ENCODE results near the gene USP15.

Gene USP15

DNA sequence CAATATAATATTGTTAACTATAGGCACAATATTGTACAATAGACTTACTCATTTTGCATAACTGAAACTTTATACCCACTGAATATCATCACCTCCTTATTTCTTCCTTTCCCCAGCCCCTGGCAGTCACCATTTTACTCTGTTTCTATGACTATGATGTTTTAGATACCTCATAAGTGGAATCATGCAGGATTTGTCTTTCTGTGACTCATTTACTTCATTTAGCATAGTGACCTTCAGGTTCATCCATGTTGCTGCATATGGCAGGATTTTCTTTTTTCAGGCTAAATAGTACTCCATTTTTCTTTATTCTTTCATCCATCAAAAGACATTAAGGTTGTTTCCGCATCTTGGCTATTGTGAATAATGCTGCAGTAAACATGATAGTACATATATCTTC is 18.9 kb downstream of the USP15 start:
- DNase-seq (ENCODE audit: insufficient read length, low spot score) (no peak), FAIRE-seq (peak; percentile 4)

DNA sequence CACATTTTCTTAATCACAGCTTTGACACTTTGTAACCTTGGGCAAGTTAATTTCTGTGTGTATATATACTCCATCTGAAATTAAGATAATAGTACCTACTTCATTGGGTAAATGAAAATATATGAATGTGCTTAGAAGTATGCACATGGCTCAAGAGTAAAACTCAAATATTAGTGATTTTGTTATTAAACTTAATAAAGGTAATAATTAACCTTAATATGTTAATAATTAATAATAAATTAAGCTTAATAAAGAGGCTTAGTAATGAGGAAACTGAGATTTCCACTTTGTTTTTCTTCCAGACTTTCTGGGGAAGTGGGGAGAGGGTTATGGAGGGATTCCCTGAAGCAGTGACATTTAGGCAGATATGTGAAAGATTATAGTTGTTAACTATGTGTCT is 19.8 kb downstream of the USP15 start:
- FAIRE-seq: no peak

GRCh38 chr12:62282057-62282774 is 22.0 kb downstream of the USP15 start:
- FAIRE-seq: no peak
- DNase-seq (ENCODE audit: insufficient read length, low spot score): no peak

More for the DNA sequence above, 19.8 kb downstream of the USP15 start:
- no peak for DNase-seq (ENCODE audit: insufficient read length, low spot score)

GRCh38 chr12:62284749-62285148 is 24.5 kb downstream of the USP15 start:
- no peak for FAIRE-seq

DNA sequence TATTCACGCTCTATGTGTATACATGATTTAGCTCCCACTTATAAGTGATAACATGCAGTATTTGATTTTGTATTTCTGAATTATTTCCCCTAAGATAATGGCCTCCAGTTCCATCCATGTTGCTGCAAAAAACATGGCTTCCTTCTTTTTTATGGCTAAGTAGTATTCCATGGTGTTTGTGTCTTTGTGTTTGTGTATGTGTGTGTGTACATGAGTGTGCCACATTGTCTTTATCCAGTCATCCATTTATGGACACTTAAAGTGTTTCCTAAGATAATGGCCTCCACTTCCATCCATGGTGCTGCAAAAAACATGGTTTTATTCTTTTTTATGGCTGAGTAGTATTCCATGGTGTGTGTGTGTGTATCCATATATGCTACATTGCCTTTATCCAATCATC is 25.1 kb downstream of the USP15 start:
- FAIRE-seq (no peak), DNase-seq (ENCODE audit: insufficient read length, low spot score) (no peak)

More at GRCh38 chr12:62284749-62285148, 24.5 kb downstream of the USP15 start:
- no peak for DNase-seq (ENCODE audit: insufficient read length, low spot score)

DNA sequence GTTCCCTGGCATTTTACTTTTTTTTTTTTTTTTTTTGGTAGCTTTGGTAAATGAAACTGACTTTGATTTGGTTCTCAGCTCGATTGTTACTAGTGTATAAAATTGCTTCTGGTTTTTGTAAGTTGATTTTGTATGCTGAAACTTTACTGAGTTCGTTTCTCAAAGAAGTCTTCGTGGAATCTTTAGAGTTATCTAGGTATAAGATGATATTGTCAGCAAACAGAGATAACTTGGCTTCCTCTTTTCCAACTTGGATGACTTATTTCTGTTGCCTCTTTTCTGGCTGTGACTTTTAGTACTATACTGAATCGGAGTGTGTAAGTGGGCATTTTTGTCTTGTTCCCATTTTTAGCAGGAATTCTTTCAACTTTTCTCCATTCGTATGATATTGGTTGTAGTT is 28.1 kb downstream of the USP15 start:
- FAIRE-seq (no peak), DNase-seq (ENCODE audit: insufficient read length, low spot score) (no peak)

DNA sequence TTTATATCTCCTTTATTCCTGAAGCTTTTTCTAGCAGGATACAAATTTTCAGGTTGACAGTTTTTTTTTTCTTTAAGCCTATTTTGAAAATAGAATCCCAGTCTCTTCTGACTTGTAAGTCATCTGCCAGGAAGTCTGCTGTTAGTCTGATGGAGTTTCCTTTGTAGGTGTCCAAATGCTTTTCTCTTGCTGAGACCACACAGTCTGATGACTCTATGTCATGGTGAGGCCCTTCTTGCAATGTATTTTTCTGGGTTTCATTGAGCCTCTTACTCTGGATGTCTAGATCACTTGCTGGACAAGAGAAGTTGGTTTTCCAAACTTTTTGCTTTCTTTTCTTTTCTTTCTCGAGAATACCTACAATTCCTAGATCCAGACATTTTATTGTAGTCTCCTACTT is 30.6 kb downstream of the USP15 start:
- FAIRE-seq (no peak), DNase-seq (ENCODE audit: insufficient read length, low spot score) (no peak)

- no peak for FAIRE-seq
- no peak for DNase-seq (ENCODE audit: insufficient read length, low spot score)
Measured at GRCh38 chr12:62291864-62292760, 31.9 kb downstream of the USP15 start.

DNA sequence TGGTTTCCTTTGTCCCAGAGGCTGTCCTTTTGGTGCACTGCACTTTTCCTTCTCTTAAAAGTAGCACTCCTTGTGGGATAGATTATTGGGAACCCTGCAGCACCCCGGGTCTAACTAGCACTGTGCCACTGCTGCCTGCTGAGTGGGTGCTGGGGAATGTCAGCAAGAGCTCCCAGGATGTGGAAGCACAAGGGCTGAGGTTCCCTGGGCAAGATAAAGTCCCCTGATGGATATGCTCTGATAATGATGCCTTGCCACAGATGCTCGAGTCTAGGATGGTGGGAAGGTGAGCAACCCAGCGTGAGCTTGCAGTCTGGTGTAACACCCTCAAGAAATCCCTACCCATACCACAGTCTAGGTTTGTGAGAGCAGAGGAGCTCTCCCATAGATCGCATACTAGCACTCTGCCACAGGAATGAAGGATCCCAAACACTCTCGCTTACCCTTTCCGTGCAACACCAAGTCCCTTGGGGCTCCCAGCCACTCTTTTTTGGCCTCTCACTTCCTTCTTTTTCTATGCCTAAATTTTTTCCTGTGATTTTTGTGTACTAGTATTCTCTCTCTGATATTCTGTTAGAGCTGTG is 32.6 kb downstream of the USP15 start:
- DNase-seq (ENCODE audit: insufficient read length, low spot score): no peak
- no peak for FAIRE-seq

DNA sequence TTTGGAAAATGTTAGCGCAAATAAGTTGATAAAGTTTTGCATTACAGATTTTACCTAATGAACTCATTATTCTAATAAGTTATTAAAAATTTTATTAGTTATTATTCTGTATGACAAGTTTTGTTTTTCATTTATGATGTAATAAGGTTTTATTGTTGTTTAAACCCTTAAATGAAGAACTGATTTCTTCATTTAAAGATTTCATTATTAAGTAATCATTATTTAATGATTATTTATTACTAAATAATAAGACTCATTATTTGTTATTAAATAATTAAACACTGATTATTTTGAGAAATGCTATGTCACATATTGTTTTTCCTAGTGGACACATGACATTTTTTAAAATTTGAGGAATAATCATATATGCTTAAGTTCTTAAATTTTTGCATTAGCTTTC is 34.2 kb downstream of the USP15 start:
- FAIRE-seq (no peak), DNase-seq (ENCODE audit: insufficient read length, low spot score) (no peak)

DNA sequence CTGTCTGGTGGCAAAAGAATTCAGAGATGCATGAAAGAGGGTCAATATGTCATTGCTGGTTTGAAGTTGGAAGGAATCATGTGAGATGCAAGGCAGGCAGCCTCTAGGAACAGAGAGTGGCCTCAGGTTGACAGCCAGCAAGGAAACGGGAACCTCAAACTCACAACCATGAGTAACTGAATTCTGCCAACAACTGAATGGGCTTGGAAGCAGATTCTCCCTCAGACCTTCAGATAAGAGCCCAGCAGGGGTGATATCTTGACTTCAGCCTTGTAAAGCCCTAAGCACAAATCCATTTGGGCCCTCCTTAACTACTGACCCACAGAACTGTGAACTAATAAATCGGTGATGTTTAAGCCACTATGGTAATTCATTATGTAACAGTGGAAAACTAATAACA is 35.8 kb downstream of the USP15 start:
- no peak for FAIRE-seq
- DNase-seq (ENCODE audit: insufficient read length, low spot score): no peak

DNA sequence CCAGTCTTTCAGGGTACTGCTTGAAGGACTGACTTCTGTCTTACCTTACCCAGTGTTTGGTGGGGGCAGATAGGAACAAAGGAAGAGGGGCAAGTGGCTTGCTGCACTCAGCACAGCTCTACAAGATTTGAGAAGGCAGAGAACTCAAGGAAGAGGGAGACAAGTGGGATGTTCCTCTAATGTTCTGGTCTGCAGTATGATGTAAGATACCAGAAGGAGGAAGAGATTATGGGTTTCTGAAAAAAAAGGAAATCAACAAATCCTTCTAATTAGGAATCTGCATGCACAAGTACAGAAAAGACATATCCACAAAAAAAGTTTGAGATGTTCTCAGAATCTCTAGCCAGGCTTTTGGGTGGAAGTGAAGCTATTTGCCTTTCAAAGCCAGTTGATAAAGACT is 37.1 kb downstream of the USP15 start:
- FAIRE-seq (no peak), DNase-seq (ENCODE audit: insufficient read length, low spot score) (no peak)

GRCh38 chr12:62299617-62300016 is 39.4 kb downstream of the USP15 start:
- DNase-seq (ENCODE audit: insufficient read length, low spot score): no peak
- no peak for FAIRE-seq

- DNase-seq (ENCODE audit: insufficient read length, low spot score): no peak
- FAIRE-seq: peak; percentile 33
Measured at GRCh38 chr12:62301080-62301798, 41.0 kb downstream of the USP15 start.

DNA sequence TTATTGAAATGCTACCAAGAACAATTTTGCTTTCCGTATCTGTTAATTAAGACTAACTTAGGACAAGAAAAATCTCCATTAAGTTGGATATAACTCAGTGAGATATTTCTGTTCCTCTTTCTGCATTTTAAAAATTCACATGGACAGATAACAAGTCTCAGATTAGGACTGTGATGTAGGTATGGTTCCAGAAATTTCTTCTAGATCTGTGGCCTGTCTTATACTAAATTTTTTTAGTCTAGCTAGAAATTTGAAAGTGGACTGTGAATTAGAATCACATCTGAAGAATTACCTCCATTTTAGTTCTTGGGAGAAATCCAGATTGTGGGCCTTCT is 41.6 kb downstream of the USP15 start:
- FAIRE-seq (peak; percentile 39), DNase-seq (ENCODE audit: insufficient read length, low spot score) (no peak)

DNA sequence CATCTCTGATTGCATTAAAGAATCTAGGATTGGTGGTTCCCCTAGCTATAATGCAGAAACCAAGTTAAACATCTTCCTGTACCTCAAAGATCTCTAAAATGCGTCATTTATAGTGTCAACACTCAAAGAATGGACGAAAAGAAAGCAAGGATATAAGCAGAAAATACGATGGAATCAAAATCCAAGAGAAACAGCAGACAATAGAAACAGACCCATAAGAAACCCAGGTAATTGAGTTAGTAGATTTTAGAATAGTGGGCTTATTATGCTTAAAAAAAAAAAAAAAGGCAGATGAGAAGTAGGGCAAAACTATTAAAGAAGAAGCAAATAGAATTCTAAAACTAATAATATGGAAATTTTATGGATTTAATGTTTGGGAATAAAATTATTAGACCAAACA is 44.4 kb downstream of the USP15 start:
- DNase-seq (ENCODE audit: insufficient read length, low spot score) (no peak), FAIRE-seq (peak; percentile 18)

DNA sequence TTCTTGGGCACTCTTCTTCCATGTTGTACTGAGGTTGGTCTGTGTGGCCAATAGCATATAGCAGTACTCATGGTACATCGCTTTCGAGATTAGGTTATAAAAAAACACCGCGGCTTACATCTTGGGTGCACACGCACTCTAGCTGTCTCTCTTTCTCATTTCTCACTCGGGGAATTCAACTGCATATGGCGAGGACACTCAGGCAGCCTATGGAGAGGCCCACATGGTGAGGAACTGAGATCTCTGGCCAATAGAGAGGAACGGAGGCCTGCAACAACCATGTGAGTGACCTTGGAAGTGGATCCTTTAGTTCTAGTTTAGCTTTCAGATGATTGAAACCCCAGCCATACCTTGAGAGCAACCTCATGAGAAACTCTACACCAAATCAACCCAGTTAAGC is 45.6 kb downstream of the USP15 start:
- FAIRE-seq (no peak), DNase-seq (ENCODE audit: insufficient read length, low spot score) (no peak)

- peak; percentile 18 for FAIRE-seq
- no peak for DNase-seq (ENCODE audit: insufficient read length, low spot score)
Measured at GRCh38 chr12:62306569-62307530, 46.6 kb downstream of the USP15 start.

DNA sequence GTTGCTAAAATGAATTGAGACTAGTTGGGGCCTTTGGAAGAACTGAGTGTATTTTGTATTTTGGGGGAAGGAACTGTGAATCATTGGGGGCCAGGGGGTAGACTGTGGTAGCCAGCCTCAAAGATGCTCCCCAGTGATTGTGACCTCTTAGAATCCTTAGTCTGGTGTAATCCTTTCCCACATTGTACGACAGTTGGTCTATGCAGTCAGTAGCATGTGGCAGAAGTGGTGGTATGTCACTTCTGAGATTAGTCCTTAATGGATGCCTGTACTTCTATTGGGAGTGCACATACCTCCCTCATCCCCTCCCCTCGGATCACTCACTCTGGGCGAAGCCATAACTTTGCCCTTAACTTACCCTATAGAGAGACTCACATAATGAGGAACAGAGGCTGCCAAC is 48.0 kb downstream of the USP15 start:
- DNase-seq (ENCODE audit: insufficient read length, low spot score) (no peak), FAIRE-seq (no peak)
